GM04504 (cell line): Measurements from ENCODE around the gene KCNK6.
"Not testable (repeated sequence)": the region's sequence is repeated elsewhere in the genome, so short reads cannot be mapped to it uniquely, and the experiment has no call there.

Experiments
- DNase-seq: peaks from one replicate; pipeline ENCODE4 v3.0.0-alpha.2; 2012; ENCODE audit warnings: low read depth

The KCNK6 gene

GRCh38 chr19:38324431-38324830, 4.8 kb downstream of the KCNK6 start:
- DNase-seq = no peak

- no peak for DNase-seq
These were observed 6.9 kb downstream of the KCNK6 start for GRCh38 chr19:38326591-38326990.

GRCh38 chr19:38329651-38330050, 10.0 kb downstream of the KCNK6 start:
- no peak for DNase-seq

GRCh38 chr19:38331728-38332127, 12.1 kb downstream of the KCNK6 start:
- no peak for DNase-seq

- no peak for DNase-seq
These were observed 13.6 kb downstream of the KCNK6 start for GRCh38 chr19:38333245-38333644.

GRCh38 chr19:38335949-38336637, 16.4 kb downstream of the KCNK6 start:
- DNase-seq = peak; percentile 89

- DNase-seq = peak; percentile 61
These were observed 17.2 kb downstream of the KCNK6 start for GRCh38 chr19:38336638-38337359.

- no peak for DNase-seq
These were observed 17.7 kb downstream of the KCNK6 start for GRCh38 chr19:38337360-38337653.

- not testable (repeated sequence) for DNase-seq
These were observed 19.4 kb downstream of the KCNK6 start for GRCh38 chr19:38339011-38339410.

GRCh38 chr19:38340927-38341326, 21.3 kb downstream of the KCNK6 start:
- DNase-seq = no peak

- no peak for DNase-seq
These were observed 27.2 kb downstream of the KCNK6 start for GRCh38 chr19:38346837-38347236.

- no peak for DNase-seq
These were observed 31.2 kb downstream of the KCNK6 start for GRCh38 chr19:38350883-38351282.

- no peak for DNase-seq
These were observed 32.3 kb downstream of the KCNK6 start for GRCh38 chr19:38351865-38352395.

GRCh38 chr19:38352611-38353010, 33.0 kb downstream of the KCNK6 start:
- DNase-seq = no peak

- DNase-seq = no peak
These were observed 36.4 kb downstream of the KCNK6 start for GRCh38 chr19:38355728-38356725.

- no peak for DNase-seq
These were observed 38.4 kb downstream of the KCNK6 start for GRCh38 chr19:38358071-38358470.

- DNase-seq = no peak
These were observed 39.8 kb downstream of the KCNK6 start for GRCh38 chr19:38359242-38360021.

GRCh38 chr19:38360351-38360750, 40.7 kb downstream of the KCNK6 start:
- no peak for DNase-seq

- DNase-seq = no peak
These were observed 41.4 kb downstream of the KCNK6 start for GRCh38 chr19:38360839-38361631.

- DNase-seq = no peak
These were observed 42.0 kb downstream of the KCNK6 start for GRCh38 chr19:38361633-38362075.
